Hepatocyte (in vitro differentiated cells): Measurements from ENCODE around the gene SOS1. TPM values are rescaled to one million over a fixed set of nuclear protein-coding genes. Genes with fewer than 3 reads are reported as not detected.

Experiments
- DNase-seq: peaks from one replicate; pipeline ENCODE4 v3.0.0-alpha.2; 2016; ENCODE audit warnings: low spot score
- H2AFZ ChIP-seq: fragments of 200-600 bp; sonication (generic); 2 replicates; pipeline ENCODE4 v1.6.0; 2016; ENCODE audit warnings: antibody characterized with exemption, mild to moderate bottlenecking
- H3K27ac ChIP-seq: fragments of 200-600 bp; sonication (generic); 2 replicates; pipeline ENCODE4 v1.5.1; 2016; ENCODE audit warnings: mild to moderate bottlenecking
- H3K27me3 ChIP-seq: fragments of 200-600 bp; sonication (generic); 2 replicates; pipeline ENCODE4 v1.6.1; 2016
- H3K36me3 ChIP-seq: fragments of 200-600 bp; sonication (generic); replicated peaks from 2 replicates; pipeline ENCODE4 v1.5.1; 2016; ENCODE audit warnings: low read depth; ENCODE audit not compliant: insufficient read depth
- H3K4me1 ChIP-seq: fragments of 200-600 bp; sonication (generic); 2 replicates; pipeline ENCODE4 v1.5.1; 2016; ENCODE audit warnings: mild to moderate bottlenecking, moderate library complexity; ENCODE audit not compliant: insufficient read depth
- H3K4me2 ChIP-seq: fragments of 200-600 bp; sonication (generic); 2 replicates; pipeline ENCODE4 v1.6.0; 2016
- H3K4me3 ChIP-seq: fragments of 200-600 bp; sonication (generic); 2 replicates; pipeline ENCODE4 v1.5.1; 2016; ENCODE audit warnings: mild to moderate bottlenecking
- H3K79me2 ChIP-seq: fragments of 200-600 bp; sonication (generic); 2 replicates; pipeline ENCODE4 v1.6.0; 2017; ENCODE audit warnings: mild to moderate bottlenecking
- H3K9me2 ChIP-seq: fragments of 200-600 bp; sonication (generic); replicated peaks from 2 replicates; pipeline ENCODE4 v1.6.0; 2017; ENCODE audit warnings: mild to moderate bottlenecking; ENCODE audit not compliant: insufficient read depth
- H3K9me3 ChIP-seq: fragments of 200-600 bp; sonication (generic); 2 replicates; pipeline ENCODE4 v1.5.1; 2016; ENCODE audit warnings: low read depth, mild to moderate bottlenecking
- H4K20me1 ChIP-seq: fragments of 200-600 bp; sonication (generic); 2 replicates; pipeline ENCODE4 v1.6.0; 2016; ENCODE audit warnings: mild to moderate bottlenecking; ENCODE audit not compliant: insufficient read depth, poor library complexity, severe bottlenecking
- EZH2 ChIP-seq: fragments of 200-600 bp; sonication (generic); IDR thresholded peaks from 2 replicates; pipeline ENCODE4 v1.6.1; 2016; ENCODE audit warnings: antibody characterized with exemption, mild to moderate bottlenecking, borderline replicate concordance
- EZH2phosphoT487 ChIP-seq: fragments of 200-600 bp; sonication (generic); IDR thresholded peaks from one replicate; pipeline ENCODE4 v1.6.1; 2018; ENCODE audit warnings: antibody characterized with exemption, mild to moderate bottlenecking, low read depth, moderate library complexity; ENCODE audit not compliant: unreplicated experiment, severe bottlenecking
- WGBS: methylation state at CpG from one replicate; pipeline ENCODE4 v1.1.6; 2016; ENCODE audit warnings: low lambda C conversion rate; ENCODE audit errors: missing lambda C conversion rate; 5-methylcytosine and 5-hydroxymethylcytosine counted together
- polyA plus RNA-seq: library from polyadenylated mRNA; unstranded; fragments of >200 nt; fragmentation: Nextera tagmentation; extraction: Ambion mirVana; gene quantifications from 2 replicates; pipeline ENCODE4 v1.2.1, GENCODE V29; 2016
- total RNA-seq: library from RNA; depleted of rRNA; stranded (reverse); fragments of >200 nt; gene quantifications from 2 replicates; pipeline ENCODE4 v1.2.3, GENCODE V29; 2014
- TF ChIP-seq, protein P1 (sequence below): fragments of 200-600 bp; sonication (generic); IDR thresholded peaks from 2 replicates; pipeline ENCODE4 v1.5.1; 2016; ENCODE audit warnings: antibody characterized with exemption, mild to moderate bottlenecking; ENCODE audit not compliant: poor library complexity

SOS1 gene
- total and polyA plus RNA-seq, 2 experiments from 2014 or later: 11.9 to 48.4 TPM

DNA sequence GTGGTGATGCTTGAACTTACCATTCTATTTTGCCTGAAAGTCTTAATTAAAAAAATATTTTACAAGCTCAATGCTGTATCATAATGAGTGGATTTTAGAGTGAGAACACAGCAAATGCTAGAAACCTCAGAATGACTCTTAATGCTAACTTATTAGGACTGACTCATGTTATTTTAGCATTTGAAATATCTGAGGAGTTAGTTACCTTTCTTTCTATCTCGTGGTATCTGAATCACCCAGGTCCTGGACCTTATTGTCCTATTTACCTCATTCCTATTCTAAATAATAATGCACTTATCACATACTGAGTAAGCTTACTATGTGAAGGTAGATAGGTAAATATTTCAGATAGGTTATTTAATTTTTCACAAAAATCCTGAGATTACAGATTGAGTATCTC, 70.7 kb downstream of the SOS1 start:
- H3K36me3 ChIP-seq: no peaks in the 10 kb centered on the region
- DNase-seq: no peak
- 84% methylated on average over 1 of the region's 1 CpG for WGBS
- H3K4me2 ChIP-seq: no peak overlapping the region
- H3K4me1 ChIP-seq: no peaks in the 10 kb centered on the region
- H3K9me3 ChIP-seq: no peaks in the 10 kb centered on the region
- TF ChIP-seq EZH2 (no peak), EZH2phosphoT487 (no peak)
- TF ChIP-seq, protein P1, sequence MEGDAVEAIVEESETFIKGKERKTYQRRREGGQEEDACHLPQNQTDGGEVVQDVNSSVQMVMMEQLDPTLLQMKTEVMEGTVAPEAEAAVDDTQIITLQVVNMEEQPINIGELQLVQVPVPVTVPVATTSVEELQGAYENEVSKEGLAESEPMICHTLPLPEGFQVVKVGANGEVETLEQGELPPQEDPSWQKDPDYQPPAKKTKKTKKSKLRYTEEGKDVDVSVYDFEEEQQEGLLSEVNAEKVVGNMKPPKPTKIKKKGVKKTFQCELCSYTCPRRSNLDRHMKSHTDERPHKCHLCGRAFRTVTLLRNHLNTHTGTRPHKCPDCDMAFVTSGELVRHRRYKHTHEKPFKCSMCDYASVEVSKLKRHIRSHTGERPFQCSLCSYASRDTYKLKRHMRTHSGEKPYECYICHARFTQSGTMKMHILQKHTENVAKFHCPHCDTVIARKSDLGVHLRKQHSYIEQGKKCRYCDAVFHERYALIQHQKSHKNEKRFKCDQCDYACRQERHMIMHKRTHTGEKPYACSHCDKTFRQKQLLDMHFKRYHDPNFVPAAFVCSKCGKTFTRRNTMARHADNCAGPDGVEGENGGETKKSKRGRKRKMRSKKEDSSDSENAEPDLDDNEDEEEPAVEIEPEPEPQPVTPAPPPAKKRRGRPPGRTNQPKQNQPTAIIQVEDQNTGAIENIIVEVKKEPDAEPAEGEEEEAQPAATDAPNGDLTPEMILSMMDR: no peak
- H3K79me2 ChIP-seq: no peaks in the 10 kb centered on the region
- no peaks in the 10 kb centered on the region for H3K27me3 ChIP-seq
- H2AFZ ChIP-seq: no peak overlapping the region
- no peaks in the 10 kb centered on the region for H3K9me2 ChIP-seq
- no peak overlapping the region for H3K27ac ChIP-seq
- no peaks in the 10 kb centered on the region for H4K20me1 ChIP-seq
- H3K4me3 ChIP-seq: no peak overlapping the region

DNA sequence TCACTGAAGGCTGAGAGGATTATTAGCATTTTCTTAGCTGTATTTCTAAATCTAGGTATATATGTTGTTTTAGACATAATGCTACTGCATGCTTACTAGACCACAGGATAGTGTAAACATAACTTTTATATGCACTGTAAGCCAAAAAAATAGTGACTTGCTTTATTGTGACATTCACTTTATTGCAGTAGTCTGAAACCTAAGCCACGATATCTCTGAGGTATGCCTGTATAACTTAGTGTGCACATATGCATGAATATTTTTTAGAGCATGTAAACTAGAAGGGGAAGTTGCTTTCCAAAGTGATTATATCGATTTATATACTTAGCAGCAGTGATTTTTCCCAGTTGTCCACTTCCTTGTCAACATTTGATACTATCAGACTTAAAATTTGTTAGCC, 81.8 kb downstream of the SOS1 start:
- H2AFZ ChIP-seq: no peak overlapping the region
- TF ChIP-seq, protein P1: no peak
- no peak for TF ChIP-seq EZH2
- no peak for TF ChIP-seq EZH2phosphoT487
- no peaks in the 10 kb centered on the region for H3K79me2 ChIP-seq
- peaks cover 3% of the 10 kb centered on the region for H3K9me3 ChIP-seq
- no peak overlapping the region for H3K27ac ChIP-seq
- H3K4me2 ChIP-seq: no peak overlapping the region
- H4K20me1 ChIP-seq: no peaks in the 10 kb centered on the region
- H3K9me2 ChIP-seq: no peaks in the 10 kb centered on the region
- WGBS: 88% methylated on average over 2 of the region's 2 CpGs
- no peaks in the 10 kb centered on the region for H3K4me1 ChIP-seq
- no peak for DNase-seq
- H3K36me3 ChIP-seq: no peaks in the 10 kb centered on the region
- H3K4me3 ChIP-seq: no peak overlapping the region
- H3K27me3 ChIP-seq: no peaks in the 10 kb centered on the region

DNA sequence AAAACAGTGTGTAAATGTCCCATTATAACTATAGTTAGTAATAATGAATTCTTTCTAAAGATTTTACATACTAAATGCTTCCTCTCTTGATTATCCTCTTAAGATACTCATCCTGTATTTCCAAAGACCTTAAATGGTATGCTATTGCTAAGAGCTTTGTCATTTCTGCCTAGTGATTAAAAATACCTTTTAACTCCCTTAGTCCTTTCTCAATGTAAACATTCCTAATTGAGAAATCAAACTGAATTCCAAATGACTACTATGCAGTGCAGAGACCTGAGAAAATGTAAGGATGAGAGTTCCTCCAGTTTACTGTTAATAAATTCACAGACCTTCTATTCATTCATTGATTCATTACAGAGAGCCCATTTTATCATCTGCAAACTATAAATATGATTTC, 86.9 kb downstream of the SOS1 start:
- TF ChIP-seq, protein P1: no peak
- H3K4me1 ChIP-seq: no peaks in the 10 kb centered on the region
- no peak overlapping the region for H3K27ac ChIP-seq
- DNase-seq: no peak
- H3K9me2 ChIP-seq: no peaks in the 10 kb centered on the region
- H4K20me1 ChIP-seq: no peaks in the 10 kb centered on the region
- H3K9me3 ChIP-seq: no peaks in the 10 kb centered on the region
- H3K4me3 ChIP-seq: no peak overlapping the region
- H2AFZ ChIP-seq: no peak overlapping the region
- H3K4me2 ChIP-seq: no peak overlapping the region
- no peaks in the 10 kb centered on the region for H3K36me3 ChIP-seq
- no peaks in the 10 kb centered on the region for H3K27me3 ChIP-seq
- no peaks in the 10 kb centered on the region for H3K79me2 ChIP-seq

DNA sequence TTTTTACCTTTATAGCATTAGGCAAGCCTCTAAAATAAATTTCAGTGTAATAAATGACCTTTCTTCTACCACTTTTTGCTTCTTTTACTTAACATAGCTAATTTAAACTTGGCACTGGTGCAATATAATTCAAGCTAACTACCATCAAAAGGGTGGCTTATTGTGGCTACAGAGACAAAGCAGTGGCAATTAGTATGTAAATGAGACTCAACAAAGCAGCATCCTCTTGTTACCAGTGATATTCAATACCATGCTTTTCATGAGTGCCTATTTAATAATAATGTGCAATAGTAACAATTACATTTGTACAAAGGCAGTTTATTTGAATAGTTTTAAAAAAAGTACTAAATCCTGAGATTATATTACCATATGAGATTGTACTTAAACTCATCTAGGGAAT, 93.4 kb downstream of the SOS1 start:
- H3K4me3 ChIP-seq: no peak overlapping the region
- H3K79me2 ChIP-seq: peaks cover 5% of the 10 kb centered on the region
- H3K4me2 ChIP-seq: no peak overlapping the region
- H3K9me3 ChIP-seq: no peaks in the 10 kb centered on the region
- TF ChIP-seq EZH2phosphoT487 (no peak), EZH2 (no peak)
- TF ChIP-seq, protein P1: no peak
- H3K36me3 ChIP-seq: no peaks in the 10 kb centered on the region
- no peak overlapping the region for H2AFZ ChIP-seq
- no peaks in the 10 kb centered on the region for H3K9me2 ChIP-seq
- DNase-seq: no peak
- no peaks in the 10 kb centered on the region for H3K27me3 ChIP-seq
- H3K4me1 ChIP-seq: no peaks in the 10 kb centered on the region
- H4K20me1 ChIP-seq: no peaks in the 10 kb centered on the region
- H3K27ac ChIP-seq: no peak overlapping the region
